Brain microvascular endothelial cell (primary cell): ENCODE data around the gene THAP10.

Source experiments
- DNase-seq: peaks from one replicate; pipeline ENCODE4 v3.0.0-alpha.2; 2020
- H3K27ac ChIP-seq: fragments of 250-450 bp; sonication (Bioruptor Pico); 2 replicates; pipeline ENCODE4 v1.5.1; 2020; ENCODE audit warnings: mild to moderate bottlenecking, moderate library complexity
- H3K27me3 ChIP-seq: fragments of 250-450 bp; sonication (Bioruptor Pico); replicated peaks from 2 replicates; pipeline ENCODE4 v1.5.1; 2020; ENCODE audit warnings: mild to moderate bottlenecking
- H3K36me3 ChIP-seq: fragments of 250-450 bp; sonication (Bioruptor Pico); replicated peaks from 2 replicates; pipeline ENCODE4 v1.5.1; 2020; ENCODE audit warnings: mild to moderate bottlenecking
- H3K4me3 ChIP-seq: 2 replicates; pipeline ENCODE4 v1.5.1; 2011; ENCODE audit warnings: low read depth, mild to moderate bottlenecking, control low read depth, low read length, moderate library complexity
- in situ Hi-C: cut with HindIII; loops from 2 replicates; pipeline ENCODE4 v1.10.0; 2017; ENCODE audit warnings: low sequenced_read_pairs, low pct_ligation_motif_present
- TF ChIP-seq, protein P1 (sequence below): IDR thresholded peaks from 2 replicates; pipeline ENCODE4 v1.5.1; 2011; ENCODE audit warnings: low read depth, mild to moderate bottlenecking, moderate library complexity, low read length, control low read depth, inconsistent platforms; ENCODE audit errors: missing control alignments

Gene THAP10

DNA sequence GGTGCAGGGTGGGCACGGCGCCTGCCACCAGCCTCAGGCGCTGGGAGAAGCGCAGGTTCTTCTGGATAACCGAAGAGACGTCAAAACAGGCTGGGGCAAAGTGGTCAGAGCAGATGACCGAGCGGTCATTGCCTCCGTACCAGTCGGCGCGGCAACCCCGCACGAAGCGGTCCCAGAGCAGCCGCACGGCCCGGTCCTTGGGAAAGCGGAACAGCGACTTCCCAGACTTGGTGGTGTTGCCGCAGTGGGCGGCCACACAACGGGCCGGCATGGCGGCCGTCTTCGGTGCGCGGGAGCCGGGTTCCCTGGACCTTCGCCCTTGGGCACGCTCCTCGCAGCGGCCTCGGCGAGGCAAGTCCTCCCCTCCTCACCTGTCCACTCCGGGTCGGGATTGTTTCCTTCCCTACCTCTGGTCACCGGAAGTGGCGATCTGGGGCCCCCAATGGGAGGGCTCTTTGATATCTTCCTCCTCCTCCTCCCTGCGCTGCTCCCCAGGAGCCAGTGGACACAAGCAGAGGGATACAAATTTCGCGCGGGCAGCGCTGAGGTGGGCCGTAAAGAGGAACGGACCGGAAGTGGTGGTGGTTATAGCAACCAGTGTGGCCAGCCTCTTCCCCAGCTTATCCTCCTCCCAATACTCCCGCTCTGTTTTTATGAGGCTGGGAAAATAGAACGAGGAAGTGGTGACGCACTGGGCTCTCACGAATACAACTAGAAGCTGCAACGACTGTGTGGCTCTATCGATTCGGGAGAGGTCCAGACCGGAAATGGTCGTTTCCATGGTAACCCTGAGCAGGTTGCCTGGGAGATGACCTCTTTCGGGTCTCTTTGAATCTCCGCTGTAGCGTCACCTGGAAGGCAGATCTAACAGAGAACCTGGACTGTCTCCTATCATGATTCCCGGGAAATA lies at the start of gene THAP10, which contains the start of gene LRRC49:
Gene THAP10, minus strand, starts transcription at position 432 of the 910 bp plus-strand sequence. Its CDS starts 161 bp downstream, at position 271.
Gene LRRC49, plus strand, starts transcription at position 825 of the 910 bp plus-strand sequence. Its CDS starts 69 bp downstream, at position 894.
- TF ChIP-seq, protein P1, sequence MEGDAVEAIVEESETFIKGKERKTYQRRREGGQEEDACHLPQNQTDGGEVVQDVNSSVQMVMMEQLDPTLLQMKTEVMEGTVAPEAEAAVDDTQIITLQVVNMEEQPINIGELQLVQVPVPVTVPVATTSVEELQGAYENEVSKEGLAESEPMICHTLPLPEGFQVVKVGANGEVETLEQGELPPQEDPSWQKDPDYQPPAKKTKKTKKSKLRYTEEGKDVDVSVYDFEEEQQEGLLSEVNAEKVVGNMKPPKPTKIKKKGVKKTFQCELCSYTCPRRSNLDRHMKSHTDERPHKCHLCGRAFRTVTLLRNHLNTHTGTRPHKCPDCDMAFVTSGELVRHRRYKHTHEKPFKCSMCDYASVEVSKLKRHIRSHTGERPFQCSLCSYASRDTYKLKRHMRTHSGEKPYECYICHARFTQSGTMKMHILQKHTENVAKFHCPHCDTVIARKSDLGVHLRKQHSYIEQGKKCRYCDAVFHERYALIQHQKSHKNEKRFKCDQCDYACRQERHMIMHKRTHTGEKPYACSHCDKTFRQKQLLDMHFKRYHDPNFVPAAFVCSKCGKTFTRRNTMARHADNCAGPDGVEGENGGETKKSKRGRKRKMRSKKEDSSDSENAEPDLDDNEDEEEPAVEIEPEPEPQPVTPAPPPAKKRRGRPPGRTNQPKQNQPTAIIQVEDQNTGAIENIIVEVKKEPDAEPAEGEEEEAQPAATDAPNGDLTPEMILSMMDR = no peak
- peak; percentile 97 for DNase-seq
- Histone ChIP-seq H3K27ac (peak within 1 kb of the TSS; percentile 83), H3K27me3 (no peaks in the 10 kb centered on the region), H3K36me3 (no peaks in the 10 kb centered on the region), H3K4me3 (peak within 1 kb of the TSS; percentile 83)
- in situ Hi-C loops = no loop called here

DNA sequence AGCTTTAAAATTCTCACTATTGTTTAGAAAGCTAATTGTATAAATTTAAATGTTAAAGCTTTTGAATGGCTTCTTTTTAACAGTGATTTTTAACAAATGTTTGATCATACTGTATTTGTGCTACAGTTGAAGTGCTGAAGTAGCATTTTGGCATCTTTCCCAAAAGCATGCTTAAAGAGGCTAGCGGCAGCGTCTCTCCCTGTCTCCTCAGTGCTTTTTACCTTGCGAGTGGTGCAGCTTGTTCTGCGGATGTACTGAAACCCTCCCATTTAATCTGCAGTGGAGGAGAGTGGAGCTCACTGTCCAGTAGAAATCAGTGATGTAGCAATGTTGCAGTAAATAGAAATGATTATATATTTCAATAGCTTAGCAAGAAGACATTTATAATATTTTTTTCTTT lies 44.1 kb upstream of the THAP10 start:
- Histone ChIP-seq H3K36me3 (no peaks in the 10 kb centered on the region), H3K27me3 (no peaks in the 10 kb centered on the region), H3K4me3 (no peak overlapping the region), H3K27ac (no peak overlapping the region)
- DNase-seq = no peak
- in situ Hi-C loops = no loop called here
- TF ChIP-seq, protein P1 = no peak

- Histone ChIP-seq H3K27me3 (no peaks in the 10 kb centered on the region), H3K27ac (no peak overlapping the region), H3K4me3 (no peak overlapping the region), H3K36me3 (no peaks in the 10 kb centered on the region)
- in situ Hi-C loops = no loop called here
- DNase-seq = no peak
- TF ChIP-seq, protein P1 = no peak
Observed at GRCh38 chr15:70935631-70936030, 43.4 kb upstream of the THAP10 start.

DNA sequence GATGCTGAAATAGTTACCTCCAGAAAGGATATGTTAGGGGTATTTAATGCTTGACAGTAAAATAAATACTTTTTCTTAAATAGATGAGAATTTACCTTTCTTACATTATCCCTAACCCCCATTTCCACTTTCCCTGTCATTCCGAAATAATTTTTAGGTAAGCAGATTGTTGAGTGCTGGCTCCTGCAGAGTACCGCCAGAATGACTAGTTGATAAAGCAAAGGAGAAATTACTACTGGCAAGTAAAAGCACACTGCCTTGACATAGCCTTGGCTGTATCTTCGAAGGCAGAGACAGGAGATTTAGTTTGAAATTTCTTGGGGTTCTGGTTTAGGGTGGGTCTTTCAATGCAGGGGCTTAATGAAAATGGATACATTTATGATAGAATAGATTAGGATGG lies 41.2 kb upstream of the THAP10 start:
- TF ChIP-seq, protein P1 = no peak
- Histone ChIP-seq H3K4me3 (no peak overlapping the region), H3K27ac (no peak overlapping the region), H3K27me3 (no peaks in the 10 kb centered on the region), H3K36me3 (no peaks in the 10 kb centered on the region)
- DNase-seq = no peak
- in situ Hi-C loops = no loop called here

- no peaks in the 10 kb centered on the region for H3K36me3 ChIP-seq
- H3K4me3 ChIP-seq = no peak overlapping the region
- in situ Hi-C loops = no loop called here
- no peaks in the 10 kb centered on the region for H3K27me3 ChIP-seq
- no peak for DNase-seq
- no peak overlapping the region for H3K27ac ChIP-seq
- TF ChIP-seq, protein P1 = no peak
Observed at GRCh38 chr15:70932397-70932796, 40.2 kb upstream of the THAP10 start.
